Endothelial cell of hepatic sinusoid (primary cell): ENCODE results near the gene SMOC1.

Experiments used
- in situ Hi-C: cut with HindIII; loops from 2 replicates; pipeline ENCODE4 v1.10.0; 2017; ENCODE audit warnings: low sequenced_read_pairs

Gene SMOC1

GRCh38 chr14:70004791-70005190 lies 125.6 kb downstream of the SMOC1 start:
- in situ Hi-C loops, result no loop called here

DNA sequence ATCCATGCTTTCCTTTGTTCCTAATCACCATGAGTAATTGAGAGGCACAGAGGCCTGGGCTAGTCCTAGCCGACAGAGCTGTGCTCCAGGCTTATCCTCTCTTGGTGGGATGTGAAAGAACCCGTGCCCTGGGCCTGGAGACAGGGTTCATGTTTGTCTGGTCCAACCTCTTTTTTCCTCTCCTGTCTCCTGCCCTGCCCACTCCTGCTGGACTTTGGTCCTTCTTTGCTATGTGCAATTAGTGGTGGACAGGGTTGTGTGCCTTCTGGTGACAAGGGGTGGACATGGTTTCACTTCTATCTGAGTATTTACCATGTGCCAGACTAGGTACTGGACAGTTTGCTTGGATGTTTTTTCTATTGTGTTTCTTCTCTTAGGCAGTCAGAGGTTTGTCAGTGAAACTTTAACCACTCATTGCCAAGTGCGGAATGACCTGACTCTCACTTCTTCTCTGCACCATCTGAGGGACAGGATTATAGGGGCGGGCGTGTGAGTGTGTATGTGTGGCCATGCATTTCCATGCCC lies 126.1 kb downstream of the SMOC1 start:
- in situ Hi-C loops, result no loop called here

DNA sequence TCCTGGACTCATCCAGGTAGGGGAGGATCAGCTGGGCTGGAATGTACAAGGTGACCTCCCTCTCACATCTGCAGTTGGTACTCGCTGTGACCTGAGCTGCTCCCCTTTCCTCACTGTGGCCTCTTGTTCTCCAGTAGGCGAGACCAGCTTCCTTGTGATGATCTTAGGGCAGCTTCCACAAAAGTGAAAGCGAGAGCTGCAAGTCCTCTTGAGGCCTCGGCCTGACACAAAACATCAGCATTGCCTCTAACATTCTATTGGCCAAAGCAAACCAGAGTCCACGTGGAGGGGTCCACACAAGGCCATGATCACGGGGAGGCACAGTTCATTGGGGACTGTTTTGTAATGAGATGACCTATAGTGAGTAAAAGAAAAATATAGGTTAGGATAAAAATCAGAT lies 127.5 kb downstream of the SMOC1 start:
- in situ Hi-C loops, result no loop called here

GRCh38 chr14:70008284-70009262 lies 129.4 kb downstream of the SMOC1 start:
- in situ Hi-C loops, result no loop called here

GRCh38 chr14:70009961-70010360 lies 130.7 kb downstream of the SMOC1 start:
- in situ Hi-C loops, result no loop called here

DNA sequence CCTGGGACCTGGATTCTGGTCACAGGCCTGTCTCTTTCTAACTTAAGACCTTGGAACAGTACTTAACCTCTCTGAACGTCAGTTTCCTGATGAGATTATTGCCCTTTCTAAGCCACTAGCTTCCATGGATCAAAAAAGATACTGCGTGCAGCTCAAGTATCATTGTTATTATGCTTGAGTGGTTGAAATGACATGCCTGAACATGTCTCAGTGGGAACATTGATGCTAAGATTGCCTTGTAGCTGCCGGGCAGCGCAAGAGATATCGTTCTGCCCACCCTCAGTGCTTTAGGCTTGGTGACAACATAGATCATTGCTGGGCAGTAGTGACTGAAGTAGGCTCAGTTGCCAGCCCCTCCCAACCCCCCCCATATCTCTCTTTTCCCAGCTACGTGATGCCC lies 131.9 kb downstream of the SMOC1 start:
- in situ Hi-C loops, result no loop called here

- in situ Hi-C loops, result no loop called here
Measured at GRCh38 chr14:70011708-70012107, 132.5 kb downstream of the SMOC1 start.

DNA sequence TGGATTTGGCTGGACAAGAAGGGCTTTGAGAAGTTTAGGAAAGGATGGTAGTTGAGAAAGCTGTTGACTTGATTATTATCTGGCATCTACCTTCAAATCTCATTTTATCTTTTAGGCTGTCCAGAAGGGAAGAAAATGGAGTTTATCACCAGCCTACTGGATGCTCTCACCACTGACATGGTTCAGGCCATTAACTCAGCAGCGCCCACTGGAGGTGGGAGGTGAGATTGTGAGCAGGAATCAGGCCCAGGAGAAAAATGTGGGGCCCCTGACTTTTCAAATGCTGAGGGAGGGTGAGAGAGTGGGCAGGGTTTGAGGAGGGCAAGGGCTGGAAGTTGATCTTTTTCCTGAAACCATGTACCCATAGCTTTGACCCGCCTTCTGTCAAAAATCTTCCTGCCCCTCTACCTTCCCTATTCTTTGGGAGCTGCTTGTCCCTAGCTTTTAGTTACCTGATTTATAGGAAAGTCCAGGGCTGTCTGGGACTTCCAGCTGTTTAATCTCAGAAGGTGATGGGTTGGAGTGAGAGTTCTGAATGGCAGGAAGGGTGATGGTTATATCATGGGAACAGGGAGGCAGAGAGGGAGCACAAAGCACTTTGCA lies 134.2 kb downstream of the SMOC1 start:
- in situ Hi-C loops, result no loop called here

GRCh38 chr14:70014406-70015095 lies 135.3 kb downstream of the SMOC1 start:
- in situ Hi-C loops, result no loop called here

DNA sequence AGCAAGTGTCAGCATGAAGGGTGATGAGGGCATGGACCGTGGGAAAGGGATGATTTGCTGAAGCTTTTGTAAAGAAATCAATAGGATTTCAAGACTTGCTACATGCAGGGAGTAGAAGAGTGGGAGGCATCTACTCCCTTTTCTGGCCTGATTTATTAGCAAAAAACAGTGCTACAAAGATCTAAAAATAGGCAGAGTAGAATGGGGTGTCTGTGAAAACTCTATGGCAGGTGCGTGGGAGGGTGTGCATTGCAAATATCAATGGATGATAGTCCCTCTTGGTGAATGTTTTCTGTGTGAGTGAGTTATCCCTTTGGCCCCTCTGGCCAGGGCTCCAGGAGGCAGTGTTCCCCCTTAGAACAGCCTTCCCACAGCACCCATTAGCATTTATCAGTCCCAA lies 139.0 kb downstream of the SMOC1 start:
- in situ Hi-C loops, result no loop called here

DNA sequence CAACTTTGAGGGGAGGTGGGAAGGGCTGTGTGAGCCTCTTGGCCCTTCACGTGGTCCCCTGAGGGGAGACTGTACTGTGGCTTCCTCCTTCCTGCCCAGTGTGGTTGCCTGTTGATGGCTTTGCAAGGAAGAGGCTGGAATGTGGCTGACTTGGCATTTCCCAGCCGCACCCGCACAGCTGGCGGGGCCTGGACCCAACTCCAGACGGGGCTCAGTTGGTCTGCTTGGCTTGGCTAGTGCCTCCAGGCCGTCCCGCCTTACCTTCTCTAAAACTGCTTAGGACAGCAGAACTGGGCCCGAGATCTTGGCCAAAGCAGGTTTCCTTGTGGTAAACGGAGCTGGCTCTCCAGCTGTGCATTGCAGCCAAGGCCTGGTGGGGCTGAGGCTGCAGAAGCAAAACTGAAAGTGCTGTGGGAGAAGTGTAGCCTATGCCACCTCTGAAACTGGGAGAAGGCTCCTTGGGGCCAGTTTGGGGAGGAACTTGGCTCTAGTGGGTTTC lies 139.5 kb downstream of the SMOC1 start:
- in situ Hi-C loops, result no loop called here

- in situ Hi-C loops, result no loop called here
Measured at GRCh38 chr14:70019695-70020094, 140.5 kb downstream of the SMOC1 start.

GRCh38 chr14:70020352-70021170 lies 141.3 kb downstream of the SMOC1 start:
- in situ Hi-C loops, result no loop called here

- in situ Hi-C loops, result no loop called here
Measured at GRCh38 chr14:70021548-70022220, 142.5 kb downstream of the SMOC1 start.

DNA sequence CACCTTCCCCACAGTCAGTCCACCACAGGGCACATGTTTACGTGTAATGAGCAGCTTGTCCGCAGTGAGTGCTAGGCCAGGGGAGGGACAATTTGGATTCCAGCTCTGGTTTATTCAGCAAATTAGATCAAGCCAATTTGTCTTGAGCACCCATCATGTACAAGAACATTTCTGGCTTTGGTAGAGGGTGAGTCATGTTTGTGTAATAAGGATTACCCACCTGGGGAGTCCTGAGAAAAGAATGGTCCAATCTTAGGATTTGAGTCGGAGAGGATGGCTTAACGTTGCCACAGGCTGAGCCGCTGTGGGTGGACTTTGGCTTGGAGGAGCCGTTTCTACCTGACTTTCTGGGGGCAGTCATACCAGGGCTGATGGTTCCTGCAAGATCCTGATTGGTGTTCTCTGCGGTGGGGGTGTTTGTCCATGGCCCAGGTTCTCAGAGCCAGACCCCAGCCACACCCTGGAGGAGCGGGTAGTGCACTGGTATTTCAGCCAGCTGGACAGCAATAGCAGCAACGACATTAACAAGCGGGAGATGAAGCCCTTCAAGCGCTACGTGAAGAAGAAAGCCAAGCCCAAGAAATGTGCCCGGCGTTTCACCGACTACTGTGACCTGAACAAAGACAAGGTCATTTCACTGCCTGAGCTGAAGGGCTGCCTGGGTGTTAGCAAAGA lies 143.7 kb downstream of the SMOC1 start:
- in situ Hi-C loops, result no loop called here

GRCh38 chr14:70023871-70024270 lies 144.7 kb downstream of the SMOC1 start:
- in situ Hi-C loops, result no loop called here

GRCh38 chr14:70027785-70028428 lies 148.7 kb downstream of the SMOC1 start:
- in situ Hi-C loops, result no loop called here

DNA sequence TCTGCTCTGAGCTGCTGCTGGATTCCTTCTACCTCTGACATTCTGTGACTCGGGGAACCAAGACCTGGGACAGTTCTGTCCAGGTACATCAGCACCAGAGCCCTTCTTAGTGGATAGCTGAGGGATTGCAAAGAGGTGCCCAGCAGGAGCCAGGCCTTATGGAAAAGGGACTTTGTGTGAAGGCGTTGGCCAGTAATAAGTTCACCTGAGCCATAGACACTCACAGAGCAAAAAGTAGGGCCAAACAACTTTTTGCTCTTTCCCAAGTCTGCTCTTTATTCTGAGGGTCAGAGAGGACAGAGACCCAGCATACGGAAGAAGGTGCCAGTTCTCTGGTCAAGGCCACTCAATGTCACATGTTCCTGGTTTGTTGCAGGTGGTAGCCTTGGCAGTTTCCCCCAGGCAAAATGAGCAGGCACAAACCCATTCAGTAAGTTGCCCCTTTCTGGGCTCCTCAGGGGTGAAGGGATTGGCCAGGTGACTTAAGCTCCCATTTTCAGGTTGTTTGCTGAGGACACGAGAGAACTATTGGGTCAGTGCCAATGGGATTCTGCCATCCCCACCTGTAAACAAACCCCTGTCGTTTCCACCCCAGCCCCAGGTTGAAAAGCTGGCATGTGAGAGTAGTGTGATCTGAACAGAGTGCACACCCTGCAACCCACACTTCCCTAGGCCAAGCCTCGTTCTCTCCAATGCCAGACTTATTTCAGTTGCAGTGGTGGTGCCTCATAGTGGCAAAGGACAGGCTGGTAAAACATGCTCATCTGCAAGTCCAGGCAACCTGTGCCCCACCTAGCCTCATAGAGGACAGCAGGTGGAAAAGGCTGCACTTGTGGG lies 150.3 kb downstream of the SMOC1 start:
- in situ Hi-C loops, result no loop called here
